GM13976 (cell line): ENCODE data around the gene TTC8.

Experiments
- DNase-seq: peaks from one replicate; pipeline ENCODE4 v3.0.0; 2012; ENCODE audit warnings: low spot score
- CTCF ChIP-seq: IDR thresholded peaks from 2 replicates; pipeline ENCODE4 v1.5.1; 2012; ENCODE audit warnings: borderline replicate concordance, mild to moderate bottlenecking; ENCODE audit not compliant: insufficient read depth; ENCODE audit errors: extremely low read depth, missing control alignments, control extremely low read depth
- in situ Hi-C: fragments of 300-500 bp; cut with MboI; formaldehyde crosslinking; loops from one replicate; pipeline ENCODE4 v1.12.0; 2022; ENCODE audit warnings: low sequenced_read_pairs, mixed read lengths, inconsistent platforms; ENCODE audit not compliant: unreplicated experiment

TTC8 gene

GRCh38 chr14:88863167-88863566 is 38.7 kb downstream of the TTC8 start:
- no peak for TF ChIP-seq CTCF
- no peak for DNase-seq
- in situ Hi-C loops, result loop anchor here (25.0 kb wide), 1 partner anchor 201 kb away; no protein-coding TSS in a partner anchor

- in situ Hi-C loops, result loop anchor here (25.0 kb wide), 1 partner anchor 202 kb away; no protein-coding TSS in a partner anchor
- TF ChIP-seq CTCF, result no peak
- DNase-seq, result no peak
These were observed 39.7 kb downstream of the TTC8 start for GRCh38 chr14:88864198-88864597.

DNA sequence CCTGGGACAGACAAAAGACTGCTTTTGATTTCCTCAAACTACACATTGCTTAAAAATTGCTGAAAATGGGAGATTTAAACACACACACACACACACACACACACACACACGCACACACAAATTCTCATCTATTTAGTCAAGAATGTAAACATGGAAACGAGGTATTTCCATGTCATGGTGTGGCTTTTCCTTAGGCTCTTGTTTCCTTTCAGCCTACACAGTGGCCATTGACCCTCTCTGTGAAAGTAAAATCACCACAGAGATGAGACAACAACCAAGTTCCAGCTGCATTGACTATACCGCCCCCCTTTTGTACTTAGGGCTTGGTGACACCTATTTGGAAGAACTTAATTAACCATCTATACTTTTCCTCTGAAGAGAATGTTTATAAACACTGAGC is 41.9 kb downstream of the TTC8 start:
- no peak for TF ChIP-seq CTCF
- in situ Hi-C loops, result loop anchor here (25.0 kb wide), 1 partner anchor 204 kb away; no protein-coding TSS in a partner anchor
- no peak for DNase-seq

- in situ Hi-C loops, result loop anchor here (25.0 kb wide), 1 partner anchor 206 kb away; no protein-coding TSS in a partner anchor
- TF ChIP-seq CTCF, result peak; percentile 32
- peak; percentile 10 for DNase-seq
These were observed 44.2 kb downstream of the TTC8 start for GRCh38 chr14:88868558-88869159.

GRCh38 chr14:88870777-88871176 is 46.3 kb downstream of the TTC8 start:
- TF ChIP-seq CTCF, result no peak
- no peak for DNase-seq
- in situ Hi-C loops, result loop anchor here (25.0 kb wide), 1 partner anchor 208 kb away; no protein-coding TSS in a partner anchor

DNA sequence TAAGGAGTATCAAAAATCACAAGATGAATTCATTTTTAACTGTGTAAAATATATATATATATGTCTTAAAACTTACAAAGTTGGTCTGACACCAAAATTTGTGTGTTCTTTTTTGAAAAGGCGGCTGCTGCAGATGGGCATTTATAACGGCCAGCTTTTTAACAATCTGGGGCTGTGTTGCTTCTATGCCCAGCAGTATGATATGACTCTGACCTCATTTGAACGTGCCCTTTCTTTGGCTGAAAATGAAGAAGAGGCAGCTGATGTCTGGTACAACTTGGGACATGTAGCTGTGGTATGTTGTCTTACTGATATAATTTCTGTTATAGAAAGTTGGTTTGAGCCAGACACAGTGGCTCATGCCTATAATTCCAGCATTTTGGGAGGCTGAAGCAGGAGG is 47.0 kb downstream of the TTC8 start:
- no peak for TF ChIP-seq CTCF
- in situ Hi-C loops, result loop anchor here (25.0 kb wide), 1 partner anchor 209 kb away; no protein-coding TSS in a partner anchor
- no peak for DNase-seq
